NB4 (cell line): ENCODE data around the gene SRPRA.

Experiments
- DNase-seq: peaks from one replicate; pipeline ENCODE4 v3.0.0; 2010; ENCODE audit warnings: low read depth
- H3K4me3 ChIP-seq: one replicate; pipeline ENCODE4 v1.5.1; 2011; ENCODE audit warnings: mild to moderate bottlenecking, low read depth, low read length, moderate library complexity
- MAX ChIP-seq: IDR thresholded peaks from 2 replicates; pipeline ENCODE4 v1.6.1; 2011; ENCODE audit warnings: low read depth, low read length
- MYC ChIP-seq: IDR thresholded peaks from 2 replicates; pipeline ENCODE4 v1.6.1; 2011; ENCODE audit warnings: low read depth, low read length
- POLR2A ChIP-seq: IDR thresholded peaks from 2 replicates; pipeline ENCODE4 v1.6.1; 2011; ENCODE audit warnings: mild to moderate bottlenecking; ENCODE audit not compliant: insufficient read length; ENCODE audit errors: extremely low read depth
- TF ChIP-seq, protein P1 (sequence below): IDR thresholded peaks from one replicate; pipeline ENCODE4 v1.5.1; 2012; ENCODE audit warnings: low read depth, low read length

SRPRA gene

GRCh38 chr11:126254819-126255218, 13.9 kb downstream of the SRPRA start:
- TF ChIP-seq MAX: no peak
- TF ChIP-seq MYC: no peak
- TF ChIP-seq POLR2A: no peak
- TF ChIP-seq, protein P1, sequence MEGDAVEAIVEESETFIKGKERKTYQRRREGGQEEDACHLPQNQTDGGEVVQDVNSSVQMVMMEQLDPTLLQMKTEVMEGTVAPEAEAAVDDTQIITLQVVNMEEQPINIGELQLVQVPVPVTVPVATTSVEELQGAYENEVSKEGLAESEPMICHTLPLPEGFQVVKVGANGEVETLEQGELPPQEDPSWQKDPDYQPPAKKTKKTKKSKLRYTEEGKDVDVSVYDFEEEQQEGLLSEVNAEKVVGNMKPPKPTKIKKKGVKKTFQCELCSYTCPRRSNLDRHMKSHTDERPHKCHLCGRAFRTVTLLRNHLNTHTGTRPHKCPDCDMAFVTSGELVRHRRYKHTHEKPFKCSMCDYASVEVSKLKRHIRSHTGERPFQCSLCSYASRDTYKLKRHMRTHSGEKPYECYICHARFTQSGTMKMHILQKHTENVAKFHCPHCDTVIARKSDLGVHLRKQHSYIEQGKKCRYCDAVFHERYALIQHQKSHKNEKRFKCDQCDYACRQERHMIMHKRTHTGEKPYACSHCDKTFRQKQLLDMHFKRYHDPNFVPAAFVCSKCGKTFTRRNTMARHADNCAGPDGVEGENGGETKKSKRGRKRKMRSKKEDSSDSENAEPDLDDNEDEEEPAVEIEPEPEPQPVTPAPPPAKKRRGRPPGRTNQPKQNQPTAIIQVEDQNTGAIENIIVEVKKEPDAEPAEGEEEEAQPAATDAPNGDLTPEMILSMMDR: no peak
- DNase-seq: no peak

DNA sequence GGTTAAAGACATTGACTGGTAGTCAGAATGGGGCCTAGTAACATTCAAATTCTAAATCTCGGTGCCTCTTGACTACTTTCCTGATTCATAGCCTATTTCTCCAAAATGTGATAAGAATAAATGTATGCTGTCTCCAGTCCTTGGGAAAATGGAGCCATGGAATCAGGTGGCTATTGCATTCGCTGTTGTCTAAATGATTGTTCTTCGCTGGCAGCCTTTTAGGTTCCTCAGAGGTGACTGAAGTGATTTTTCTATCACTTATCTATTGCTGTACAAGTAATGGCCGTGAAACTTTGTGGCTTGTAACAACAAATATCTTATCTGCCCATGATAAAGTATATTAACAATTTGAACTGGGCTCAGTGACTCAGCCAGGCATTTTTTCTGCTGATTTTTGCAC, 15.4 kb downstream of the SRPRA start:
- no peak for DNase-seq
- H3K4me3 ChIP-seq: no peak overlapping the region
- TF ChIP-seq, protein P1: no peak
- TF ChIP-seq MYC (no peak), MAX (no peak), POLR2A (no peak)

More at GRCh38 chr11:126254819-126255218, 13.9 kb downstream of the SRPRA start:
- no peak overlapping the region for H3K4me3 ChIP-seq

GRCh38 chr11:126246636-126247035, 22.1 kb downstream of the SRPRA start:
- H3K4me3 ChIP-seq: no peak overlapping the region
- DNase-seq: no peak
- TF ChIP-seq, protein P1: no peak
- TF ChIP-seq MYC (no peak), MAX (no peak), POLR2A (no peak)

DNA sequence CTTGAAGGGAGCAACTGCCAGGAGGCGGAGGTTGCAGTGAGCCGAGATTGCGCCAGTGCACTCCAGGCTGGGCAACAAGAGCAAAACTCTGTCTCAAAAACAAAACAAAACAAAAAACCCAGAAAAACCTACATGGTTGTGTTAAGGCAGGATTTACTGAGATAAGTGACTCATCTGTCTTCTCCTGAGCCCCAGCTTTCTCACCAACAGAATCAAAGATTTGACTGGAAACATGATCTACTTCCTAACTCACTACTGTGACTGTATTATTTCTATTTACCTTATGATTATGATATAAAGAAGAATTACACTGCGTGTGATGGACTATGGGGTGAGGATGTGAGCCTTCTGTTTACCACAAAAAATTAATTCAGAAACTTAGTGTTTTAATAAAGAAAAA, 35.3 kb downstream of the SRPRA start:
- no peak for DNase-seq
- H3K4me3 ChIP-seq: no peak overlapping the region
- TF ChIP-seq MAX: no peak
- TF ChIP-seq MYC: no peak
- TF ChIP-seq, protein P1: no peak
- TF ChIP-seq POLR2A: no peak

GRCh38 chr11:126232683-126233082, 36.0 kb downstream of the SRPRA start:
- DNase-seq: no peak
- TF ChIP-seq POLR2A (no peak), MYC (no peak), MAX (no peak)
- TF ChIP-seq, protein P1: no peak

More at GRCh38 chr11:126232683-126233082, 36.0 kb downstream of the SRPRA start:
- H3K4me3 ChIP-seq: no peak overlapping the region
